GM12892 (cell line): ENCODE measurements around the gene PPARD.

ENCODE experiments used
- POLR2A ChIP-seq: IDR thresholded peaks from 2 replicates; pipeline ENCODE4 v1.6.1; 2011; ENCODE audit warnings: low read depth, low read length, control low read depth
- POLR2AphosphoS5 ChIP-seq: IDR thresholded peaks from 2 replicates; pipeline ENCODE4 v1.6.1; 2011; ENCODE audit warnings: low read depth, low read length, control low read depth
- TAF1 ChIP-seq: IDR thresholded peaks from 2 replicates; pipeline ENCODE4 v1.6.1; 2011; ENCODE audit warnings: low read depth, mild to moderate bottlenecking, control low read depth, low read length, borderline replicate concordance

- no peak for TF ChIP-seq POLR2AphosphoS5
- TF ChIP-seq POLR2A, result no peak
- TF ChIP-seq TAF1, result no peak
Observed at GRCh38 chr6:35310265-35310831, 32.0 kb upstream of the PPARD start.
